HCT116 (cell line): ENCODE measurements around the gene GNA12. TPM values are rescaled to one million over a fixed set of nuclear protein-coding genes. Genes with fewer than 3 reads are reported as not detected.

Experiments
- ATAC-seq: fragments of 200-7000 bp; cut with Tn5 transposase; 2 replicates; pipeline ENCODE4 v1.9.1; 2020; ENCODE audit warnings: mild to moderate bottlenecking, moderate library complexity
- BruUV-seq: library from RNA; stranded (reverse); fragments of 400-500 nt; replicated peaks from 2 replicates; lab custom pipeline; 2021; lab: Mats Ljungman, UMichigan
- CTCF ChIA-PET: fragments of 300-600 bp; sonication (Branson Sonifier 250); formaldehyde crosslinking; loops from one replicate; lab custom pipeline; 2021; ENCODE audit warnings: antibody characterized with exemption; lab: Charles Lee
- POLR2A ChIA-PET: fragments of 300-600, 350-600 bp; sonication (Branson Sonifier 250); formaldehyde crosslinking; loops from one replicate; lab custom pipeline; 2021; ENCODE audit warnings: antibody characterized with exemption; lab: Charles Lee
- RAD21 ChIA-PET, 2 experiments: fragments of 300-600 bp; sonication (Branson Sonifier 250); formaldehyde crosslinking; loops; one replicate each; lab custom pipeline; 2023; ENCODE audit warnings: low total read pairs in 2 of 2; ENCODE audit not compliant: uncharacterized antibody in 2 of 2, unreplicated experiment in 2 of 2, low non-redundant PET in 1 of 2; lab: Charles Lee
- DNase-seq: peaks from one replicate; pipeline ENCODE4 v3.0.0-alpha.2; 2010; ENCODE audit warnings: low read depth, low spot score
- H2AFZ ChIP-seq: fragments of 200-600 bp; shearing (Covaris generic), sonication (generic); 2 replicates; pipeline ENCODE4 v1.6.1; 2017; ENCODE audit warnings: low read depth, mixed run types, mixed read lengths, antibody characterized with exemption, low read length; ENCODE audit not compliant: poor library complexity, severe bottlenecking
- H3K27ac ChIP-seq: 2 replicates; pipeline ENCODE4 v1.5.1; 2012; ENCODE audit warnings: low read depth, low read length
- H3K27me3 ChIP-seq: fragments of 200-600 bp; sonication (generic); 2 replicates; pipeline ENCODE4 v1.6.1; 2016; ENCODE audit warnings: mixed run types, low read length, mixed read lengths; ENCODE audit not compliant: insufficient read depth
- H3K36me3 ChIP-seq, 2 experiments: fragments of 200-500 bp in 1 of 2; fragments of 200-600 bp in 1 of 2; sonication (Bioruptor generic) in 1 of 2; sonication (generic) in 1 of 2; 2 replicates each; pipeline versions ENCODE4 v1.5.1 to v1.6.1; 2014 to 2016; ENCODE audit warnings: low read length in 2 of 2, inconsistent platforms in 1 of 2, mixed read lengths in 1 of 2, mixed run types in 1 of 2; ENCODE audit not compliant: insufficient read depth in 2 of 2, control insufficient read depth in 1 of 2
- H3K4me1 ChIP-seq, 2 experiments: fragments of 200-600 bp in 1 of 2; sonication (generic) in 1 of 2; 2 replicates each; pipeline versions ENCODE4 v1.5.1 to v1.6.1; 2012 to 2017; ENCODE audit warnings: low read length in 2 of 2, inconsistent platforms in 1 of 2, mild to moderate bottlenecking in 1 of 2, mixed read lengths in 1 of 2, mixed run types in 1 of 2, moderate library complexity in 1 of 2; ENCODE audit not compliant: insufficient read depth in 2 of 2, control insufficient read depth in 1 of 2
- H3K4me2 ChIP-seq: fragments of 200-600 bp; sonication (generic); 2 replicates; pipeline ENCODE4 v1.6.1; 2017; ENCODE audit warnings: mixed run types, low read length, mixed read lengths
- H3K4me3 ChIP-seq, 2 experiments: fragments of 200-600 bp in 1 of 2; sonication (generic) in 1 of 2; replicated peaks in 1 of 2; 2 replicates each; pipeline ENCODE4 v1.5.1; 2011 to 2016; ENCODE audit warnings: low read length in 2 of 2, control low read depth in 1 of 2, low read depth in 1 of 2, mild to moderate bottlenecking in 1 of 2, mixed read lengths in 1 of 2, mixed run types in 1 of 2
- H3K79me2 ChIP-seq: fragments of 200-600 bp; sonication (generic); 2 replicates; pipeline ENCODE4 v1.6.1; 2017; ENCODE audit warnings: mild to moderate bottlenecking, mixed run types, low read length, moderate library complexity, mixed read lengths; ENCODE audit not compliant: insufficient read depth
- H3K9ac ChIP-seq: fragments of 200-600 bp; sonication (generic); 2 replicates; pipeline ENCODE4 v1.6.1; 2016; ENCODE audit warnings: low read length, mixed read lengths
- H3K9me2 ChIP-seq: fragments of 200-600 bp; sonication (generic), shearing (Covaris generic); 2 replicates; pipeline ENCODE4 v1.6.1; 2017; ENCODE audit warnings: mixed run types, mild to moderate bottlenecking, moderate library complexity; ENCODE audit not compliant: insufficient read depth
- H3K9me3 ChIP-seq, 2 experiments: fragments of 200-500 bp in 1 of 2; fragments of 200-600 bp in 1 of 2; sonication (Bioruptor generic) in 1 of 2; sonication (generic) in 1 of 2; 2 replicates each; pipeline ENCODE4 v1.6.1; 2014 to 2017; ENCODE audit warnings: low read length in 2 of 2, mixed read lengths in 2 of 2, inconsistent platforms in 1 of 2, low read depth in 1 of 2, mild to moderate bottlenecking in 1 of 2, mixed run types in 1 of 2, moderate library complexity in 1 of 2; ENCODE audit not compliant: control insufficient read depth in 1 of 2, insufficient read depth in 1 of 2
- H4K20me1 ChIP-seq: fragments of 200-600 bp; sonication (generic), shearing (Covaris generic); 2 replicates; pipeline ENCODE4 v1.6.1; 2017; ENCODE audit warnings: mixed run types, mild to moderate bottlenecking, moderate library complexity; ENCODE audit not compliant: insufficient read depth
- ATF3 ChIP-seq: IDR thresholded peaks from 2 replicates; pipeline ENCODE4 v1.6.1; 2012
- CTCF ChIP-seq, 3 experiments: fragments of 200-600 bp in 1 of 3; sonication (generic) in 1 of 3; IDR thresholded peaks in 2 of 3; conservative IDR thresholded peaks in 1 of 3; 2 replicates each; pipeline ENCODE4 v1.5.1; 2012 to 2017; ENCODE audit warnings: low read depth in 2 of 3, low read length in 2 of 3, antibody characterized with exemption in 1 of 3, borderline replicate concordance in 1 of 3, control low read depth in 1 of 3, mild to moderate bottlenecking in 1 of 3, mixed read lengths in 1 of 3, mixed run types in 1 of 3, moderate library complexity in 1 of 3; ENCODE audit not compliant: insufficient read depth in 1 of 3
- EGR1 ChIP-seq: IDR thresholded peaks from 2 replicates; pipeline ENCODE4 v1.6.1; 2012; ENCODE audit warnings: low read depth
- ELF1 ChIP-seq: IDR thresholded peaks from 2 replicates; pipeline ENCODE4 v1.6.1; 2012; ENCODE audit warnings: low read depth, borderline replicate concordance
- EZH2 ChIP-seq: fragments of 200-600 bp; sonication (generic); IDR thresholded peaks from 2 replicates; pipeline ENCODE4 v1.6.1; 2017; ENCODE audit warnings: antibody characterized with exemption, mixed run types
- MAX ChIP-seq: IDR thresholded peaks from 2 replicates; pipeline ENCODE4 v1.6.1; 2012
- POLR2A ChIP-seq: IDR thresholded peaks from 2 replicates; pipeline ENCODE4 v1.7.0; 2011; ENCODE audit warnings: borderline replicate concordance; ENCODE audit not compliant: insufficient read depth, insufficient read length; ENCODE audit errors: extremely low read depth
- SIN3A ChIP-seq: IDR thresholded peaks from 2 replicates; pipeline ENCODE4 v1.6.1; 2012; ENCODE audit warnings: low read depth
- TCF7L2 ChIP-seq: IDR thresholded peaks from 2 replicates; pipeline ENCODE4 v1.7.0; 2011; ENCODE audit warnings: borderline replicate concordance, inconsistent platforms; ENCODE audit not compliant: insufficient read depth, insufficient read length; ENCODE audit errors: extremely low read depth
- YY1 ChIP-seq: IDR thresholded peaks from 2 replicates; pipeline ENCODE4 v1.6.1; 2011; ENCODE audit warnings: low read length, low read depth, moderate library complexity, mild to moderate bottlenecking; ENCODE audit not compliant: insufficient replicate concordance; ENCODE audit errors: extremely low read depth
- ZBTB33 ChIP-seq: IDR thresholded peaks from 2 replicates; pipeline ENCODE4 v1.6.1; 2011; ENCODE audit warnings: mild to moderate bottlenecking, low read length, moderate library complexity; ENCODE audit not compliant: insufficient replicate concordance; ENCODE audit errors: extremely low read depth
- intact Hi-C: fragments of 100-400 bp; cut with micrococcal nuclease; formaldehyde crosslinking; loops from 2 replicates; pipeline ENCODE4 v1.10.0; 2022
- total RNA-seq: library from RNA; stranded (reverse); gene quantifications from one replicate; pipeline ENCODE4 v1.2.1, GENCODE V29; 2021; ENCODE audit not compliant: unreplicated experiment

Gene GNA12
- total RNA-seq, 1 experiment from 2014 or later = 32.6 TPM

GRCh38 chr7:2757361-2757903, 86.7 kb downstream of the GNA12 start:
- H3K9ac ChIP-seq = peak overlapping the region; percentile 52
- ChIA-PET RAD21 (no interaction called here), CTCF (no interaction called here), POLR2A (interaction anchor here (1.0 to 1.5 kb wide), 2 partner anchors 36 to 51 kb away, joined by 3 to 4 read pairs; no protein-coding TSS in a partner anchor)
- H3K27ac ChIP-seq = peak overlapping the region; percentile 93
- peak overlapping the region; percentile 72 for H3K4me2 ChIP-seq
- peaks cover 42 to 49% of the 10 kb centered on the region in 2 experiments for H3K4me1 ChIP-seq
- peaks cover 12% of the 10 kb centered on the region; the same call in 1 of the 2 replicates for H3K79me2 ChIP-seq
- intact Hi-C loops = no loop called here
- DNase-seq (peak; percentile 12), ATAC-seq (peak; percentile 34)
- peak overlapping the region; percentile 3 to 45; a peak in 2 of 4 replicates for H3K4me3 ChIP-seq
- H3K27me3 ChIP-seq = no peaks in the 10 kb centered on the region
- no peaks in the 10 kb centered on the region for H3K9me3 ChIP-seq
- H3K36me3 ChIP-seq = no peaks in the 10 kb centered on the region
- BruUV-seq = TSS peak; percentile 62
- H2AFZ ChIP-seq = no peak overlapping the region
- H4K20me1 ChIP-seq = no peaks in the 10 kb centered on the region
- TF ChIP-seq MAX (peak; percentile 78), ZBTB33 (no peak), SIN3A (0 out of 2 replicates have a peak, but pooled peaks have one; percentile 16)
- H3K9me2 ChIP-seq = no peaks in the 10 kb centered on the region

GRCh38 chr7:2755531-2755930, 88.6 kb downstream of the GNA12 start:
- Histone ChIP-seq H3K27me3 (no peaks in the 10 kb centered on the region), H3K79me2 (peaks cover 12% of the 10 kb centered on the region; the same call in 1 of the 2 replicates), H3K4me1 (peaks cover 38 to 42% of the 10 kb centered on the region in 2 experiments), H3K36me3 (no peaks in the 10 kb centered on the region), H3K4me2 (no peak overlapping the region), H2AFZ (no peak overlapping the region), H3K27ac (no peak overlapping the region), H3K4me3 (no peak overlapping the region), H4K20me1 (no peaks in the 10 kb centered on the region), H3K9me3 (no peaks in the 10 kb centered on the region), H3K9me2 (no peaks in the 10 kb centered on the region), H3K9ac (no peak overlapping the region)
- intact Hi-C loops = no loop called here
- ChIA-PET POLR2A (no interaction called here), RAD21 (no interaction called here), CTCF (no interaction called here)
- ATAC-seq (no peak), DNase-seq (no peak)
- BruUV-seq = no TSS peak
- no peak for TF ChIP-seq YY1
- no peak for TF ChIP-seq POLR2A
- TF ChIP-seq ATF3 = no peak
- no peak for TF ChIP-seq ZBTB33
- no peak for TF ChIP-seq MAX
- no peak for TF ChIP-seq TCF7L2
- no peak for TF ChIP-seq EGR1
- no peak for TF ChIP-seq ELF1
- TF ChIP-seq EZH2 = no peak
- TF ChIP-seq CTCF (IDR thresholded peaks at IDR 0.05 in 2 of 3, conservative IDR thresholded peaks at IDR 0.05 in 1 of 3; ENCODE audit: borderline replicate concordance in 1 of 3, insufficient read depth in 1 of 3, low read depth in 2 of 3, low read length in 2 of 3) = no peak
